Psoas muscle (tissue), 8 donors: ENCODE data around the gene OR52B2. TPM values are rescaled to one million over a fixed set of nuclear protein-coding genes. Genes with fewer than 3 reads are reported as not detected.
"Not testable (repeated sequence)": the region's sequence is repeated elsewhere in the genome, so short reads cannot be mapped to it uniquely, and the experiment has no call there.

Experiments
- ATAC-seq, 4 donors: fragments of 200-7000 bp; cut with Tn5 transposase; one replicate each; pipeline ENCODE4 v1.9.1; 2020; ENCODE audit warnings: moderate library complexity in 3 of 4, mild to moderate bottlenecking in 2 of 4
- DNase-seq, 2 donors: peaks; one replicate each; pipeline ENCODE4 v3.0.0-alpha.2; 2020
- H3K27ac ChIP-seq: fragments of 200-600 bp; one replicate; pipeline ENCODE4 v1.8.0; 2022
- H3K27me3 ChIP-seq, 3 donors: fragments of 200-600 bp in 1 of 3; one replicate each; pipeline versions ENCODE4 v1.6.1 to v1.8.0; 2013 to 2022; ENCODE audit warnings: low read length in 2 of 3, mild to moderate bottlenecking in 2 of 3, moderate library complexity in 1 of 3; ENCODE audit not compliant: insufficient read depth in 3 of 3
- H3K36me3 ChIP-seq, 2 donors: fragments of 200-600 bp in 1 of 2; one replicate each; pipeline versions ENCODE4 v1.6.1 to v1.8.0; 2013 to 2022; ENCODE audit warnings: low read depth in 1 of 2, mild to moderate bottlenecking in 1 of 2, moderate library complexity in 1 of 2; ENCODE audit not compliant: insufficient read depth in 1 of 2
- H3K4me1 ChIP-seq: fragments of 200-600 bp; one replicate; pipeline ENCODE4 v1.8.0; 2022
- H3K4me3 ChIP-seq: fragments of 200-600 bp; one replicate; pipeline ENCODE4 v1.8.0; 2022; ENCODE audit warnings: mild to moderate bottlenecking
- H3K9me3 ChIP-seq: fragments of 200-600 bp; one replicate; pipeline ENCODE4 v1.8.0; 2022
- WGBS, 3 donors: extraction: QIAGEN DNeasy Blood & Tissue Kit; methylation state at CpG; one replicate each; pipeline versions ENCODE4 v1.1.6 to v1.1.7; 2013; 5-methylcytosine and 5-hydroxymethylcytosine counted together
- intact Hi-C, 2 donors: fragments of 100-400 bp; cut with DNase I; formaldehyde crosslinking; loops; one replicate each; pipeline versions ENCODE4 v1.11.0 to v1.14.2; 2022
- polyA plus RNA-seq, 3 donors: library from polyadenylated mRNA; stranded (reverse); fragments of 200-250 nt; gene quantifications; one replicate each; pipeline ENCODE4 v1.2.3, GENCODE V29; 2013
- total RNA-seq, 4 donors: library from RNA; stranded (reverse); fragmentation: NEBNext Ultra II Directional in 2 of 4; extraction: Animal tissue kit (Norgen Biotek cat#: 25700) in 2 of 4; gene quantifications; one replicate each; pipeline versions ENCODE4 v1.2.1 to v1.2.4, GENCODE V29; 2021 to 2023
- TF ChIP-seq, protein P1 (sequence below): fragments of 200-600 bp; IDR thresholded peaks from one replicate; pipeline ENCODE4 v1.8.0; 2022; ENCODE audit warnings: antibody characterized with exemption
- donor health status: healthy with polysubstance abuse.
- donor health status: DM: no; HTN: no; CAD: no; lungs with moderate emphysema.
- donor health status: Bipolar disorder and iron deficiency.
- donor health status: healthy.
- donor health status: DM: yes; HTN: yes; CAD: no.
- donor health status: DM: no; HTN: no; CAD: no.
- donor health status: DM: no; HTN: no; CAD: no.
- donor health status: DM: yes; HTN: yes; CAD: no.

OR52B2 gene
- total and polyA plus RNA-seq, 7 donors: not detected

- no peak overlapping the region for H3K4me3 ChIP-seq
- H3K4me1 ChIP-seq: no peaks in the 10 kb centered on the region
- intact Hi-C loops: no loop called here
- no peak overlapping the region for H3K27ac ChIP-seq
- no peak for ATAC-seq
- H3K27me3 ChIP-seq: no peaks in the 10 kb centered on the region
- no peaks in the 10 kb centered on the region for H3K9me3 ChIP-seq
- TF ChIP-seq, protein P1, sequence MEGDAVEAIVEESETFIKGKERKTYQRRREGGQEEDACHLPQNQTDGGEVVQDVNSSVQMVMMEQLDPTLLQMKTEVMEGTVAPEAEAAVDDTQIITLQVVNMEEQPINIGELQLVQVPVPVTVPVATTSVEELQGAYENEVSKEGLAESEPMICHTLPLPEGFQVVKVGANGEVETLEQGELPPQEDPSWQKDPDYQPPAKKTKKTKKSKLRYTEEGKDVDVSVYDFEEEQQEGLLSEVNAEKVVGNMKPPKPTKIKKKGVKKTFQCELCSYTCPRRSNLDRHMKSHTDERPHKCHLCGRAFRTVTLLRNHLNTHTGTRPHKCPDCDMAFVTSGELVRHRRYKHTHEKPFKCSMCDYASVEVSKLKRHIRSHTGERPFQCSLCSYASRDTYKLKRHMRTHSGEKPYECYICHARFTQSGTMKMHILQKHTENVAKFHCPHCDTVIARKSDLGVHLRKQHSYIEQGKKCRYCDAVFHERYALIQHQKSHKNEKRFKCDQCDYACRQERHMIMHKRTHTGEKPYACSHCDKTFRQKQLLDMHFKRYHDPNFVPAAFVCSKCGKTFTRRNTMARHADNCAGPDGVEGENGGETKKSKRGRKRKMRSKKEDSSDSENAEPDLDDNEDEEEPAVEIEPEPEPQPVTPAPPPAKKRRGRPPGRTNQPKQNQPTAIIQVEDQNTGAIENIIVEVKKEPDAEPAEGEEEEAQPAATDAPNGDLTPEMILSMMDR: no peak
- DNase-seq: no peak
- H3K36me3 ChIP-seq: no peaks in the 10 kb centered on the region
These were observed 21.6 kb upstream of the OR52B2 start for GRCh38 chr11:6191742-6192141.

DNA sequence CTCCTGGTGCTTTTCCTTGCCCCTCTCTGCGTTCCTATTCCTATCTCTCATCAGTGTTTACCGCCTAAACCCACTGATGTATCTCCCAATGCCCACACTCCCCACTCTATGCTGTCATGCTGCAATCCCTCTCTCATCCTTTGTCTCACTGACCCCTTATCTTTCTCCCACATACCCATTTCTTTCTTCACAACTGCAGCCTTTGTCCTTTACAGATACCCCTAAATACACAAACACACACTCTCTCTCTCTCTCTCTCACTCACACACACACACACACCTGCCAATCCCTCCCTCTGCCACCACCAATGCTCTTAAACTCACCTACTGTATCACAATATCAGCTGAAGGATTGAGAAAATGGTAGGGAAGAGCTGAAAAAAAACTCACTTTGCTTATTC is 5.3 kb upstream of the OR52B2 start:
- ATAC-seq (no peak), DNase-seq (no peak)
- H3K36me3 ChIP-seq: no peaks in the 10 kb centered on the region
- 57 to 73% (median 70%) methylated on average over 2 of the region's 2 CpGs for WGBS, 3 donors
- H3K9me3 ChIP-seq: no peaks in the 10 kb centered on the region
- peaks cover 0 to 2% (median 0%) of the 10 kb centered on the region in 3 donors for H3K27me3 ChIP-seq
- TF ChIP-seq, protein P1: no peak
- no peak overlapping the region for H3K4me3 ChIP-seq
- intact Hi-C loops: no loop called here
- no peaks in the 10 kb centered on the region for H3K4me1 ChIP-seq
- no peak overlapping the region for H3K27ac ChIP-seq

GRCh38 chr11:6156628-6157359 is 13.3 kb downstream of the OR52B2 start:
- 70 to 83% (median 75%) methylated on average over 7 of the region's 7 CpGs for WGBS, 3 donors
- H3K27ac ChIP-seq: no peak overlapping the region

GRCh38 chr11:6152126-6152525 is 18.0 kb downstream of the OR52B2 start:
- intact Hi-C loops: no loop called here
- H3K9me3 ChIP-seq: no peaks in the 10 kb centered on the region
- no peaks in the 10 kb centered on the region for H3K36me3 ChIP-seq
- H3K27ac ChIP-seq: no peak overlapping the region
- no peaks in the 10 kb centered on the region for H3K4me1 ChIP-seq
- no peak overlapping the region for H3K4me3 ChIP-seq
- TF ChIP-seq, protein P1: no peak
- H3K27me3 ChIP-seq: no peaks in the 10 kb centered on the region
- 84 to 92% (median 92%) methylated on average over 2 of the region's 2 CpGs for WGBS, 3 donors
- no peak for ATAC-seq
- DNase-seq: no peak

More at GRCh38 chr11:6156628-6157359, 13.3 kb downstream of the OR52B2 start:
- Histone ChIP-seq H3K36me3 (no peaks in the 10 kb centered on the region), H3K27me3 (no peaks in the 10 kb centered on the region), H3K4me1 (no peaks in the 10 kb centered on the region), H3K9me3 (no peaks in the 10 kb centered on the region), H3K4me3 (no peak overlapping the region)
- DNase-seq: no peak
- ATAC-seq: no peak
- intact Hi-C loops: no loop called here
- TF ChIP-seq, protein P1: no peak

- ATAC-seq: no peak
- 28 to 34% (median 29%) methylated on average over 1 of the region's 1 CpG for WGBS, 3 donors
- no peak overlapping the region for H3K27ac ChIP-seq
- intact Hi-C loops: no loop called here
- no peaks in the 10 kb centered on the region for H3K9me3 ChIP-seq
- DNase-seq: no peak
- H3K4me3 ChIP-seq: no peak overlapping the region
- TF ChIP-seq, protein P1: no peak
- no peaks in the 10 kb centered on the region for H3K4me1 ChIP-seq
- H3K36me3 ChIP-seq: no peaks in the 10 kb centered on the region
- H3K27me3 ChIP-seq: no peaks in the 10 kb centered on the region
These were observed 19.0 kb downstream of the OR52B2 start for GRCh38 chr11:6151117-6151516.

DNA sequence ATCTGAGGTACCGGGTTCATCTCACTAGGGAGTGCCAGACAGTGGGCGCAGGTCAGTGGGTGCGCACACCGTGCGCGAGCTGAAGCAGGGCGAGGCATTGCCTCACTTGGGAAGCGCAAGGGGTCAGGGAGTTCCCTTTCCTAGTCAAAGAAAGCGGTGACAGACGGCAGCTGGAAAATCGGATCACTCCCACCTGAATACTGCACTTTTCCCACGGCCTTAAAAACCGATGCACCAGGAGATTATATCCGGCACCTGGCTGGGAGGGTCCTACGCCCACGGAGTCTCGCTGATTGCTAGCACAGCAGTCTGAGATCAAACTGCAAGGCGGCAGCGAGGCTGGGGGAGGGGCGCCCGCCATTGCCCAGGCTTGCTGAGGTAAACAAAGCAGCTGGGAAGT is 26.4 kb downstream of the OR52B2 start:
- intact Hi-C loops, H3K4me3 ChIP-seq: not testable (repeated sequence)

More for the DNA sequence above, 26.4 kb downstream of the OR52B2 start:
- DNase-seq, H3K4me1 ChIP-seq, H3K27me3 ChIP-seq, H3K27ac ChIP-seq, H3K9me3 ChIP-seq, H3K36me3 ChIP-seq, ATAC-seq: not testable (repeated sequence)
- 65 to 70% (median 67%) methylated on average over 10 to 16 of the region's 21 CpGs for WGBS, 3 donors
